Left renal pelvis (tissue), 4 donors: Measurements from ENCODE around the gene CR2. TPM values are rescaled to one million over a fixed set of nuclear protein-coding genes. Genes with fewer than 3 reads are reported as not detected.
"Not testable (repeated sequence)": the region's sequence is repeated elsewhere in the genome, so short reads cannot be mapped to it uniquely, and the experiment has no call there.

ENCODE experiments used
- DNase-seq, 4 donors: peaks; one replicate each; pipeline ENCODE4 v3.0.0-alpha.2; 2013; ENCODE audit warnings: low read depth in 4 of 4, low spot score in 3 of 4
- polyA plus RNA-seq, 4 donors: library from polyadenylated mRNA; unstranded; fragments of 120-200 nt; gene quantifications; one replicate each; pipeline ENCODE4 v1.2.1, GENCODE V29; 2013; ENCODE audit not compliant: insufficient read length in 4 of 4

The CR2 gene
- polyA plus RNA-seq, 4 donors, result 0.45 to 3.2 (median 1.0) TPM

GRCh38 chr1:207503950-207504349, 49.8 kb downstream of the CR2 start:
- DNase-seq, result no peak

GRCh38 chr1:207504438-207504837, 50.3 kb downstream of the CR2 start:
- DNase-seq, result no peak

- no peak for DNase-seq
Measured at GRCh38 chr1:207510444-207510843, 56.3 kb downstream of the CR2 start.

GRCh38 chr1:207514890-207515289, 60.8 kb downstream of the CR2 start:
- DNase-seq, result no peak

GRCh38 chr1:207516729-207517128, 62.6 kb downstream of the CR2 start:
- DNase-seq, result no peak

GRCh38 chr1:207518608-207519236, 64.6 kb downstream of the CR2 start:
- no peak for DNase-seq

GRCh38 chr1:207519505-207520399, 65.6 kb downstream of the CR2 start:
- DNase-seq, result no peak

- not testable (repeated sequence) for DNase-seq
Measured at GRCh38 chr1:207520400-207521345, 66.5 kb downstream of the CR2 start.

- DNase-seq, result not testable (repeated sequence)
Measured at GRCh38 chr1:207525239-207525638, 71.1 kb downstream of the CR2 start.

- DNase-seq, result not testable (repeated sequence)
Measured at GRCh38 chr1:207528401-207528800, 74.3 kb downstream of the CR2 start.

- not testable (repeated sequence) for DNase-seq
Measured at GRCh38 chr1:207536263-207536662, 82.1 kb downstream of the CR2 start.

Other genes starting within 250 kb of the CR2 start
- gene CD55, start 132.7 kb upstream of the CR2 start, polyA plus RNA-seq, result 10 to 100 TPM; 48.6 to 68.5 (median 58.6) TPM
- 10 to 100 TPM in 3 of 4 donors, 1 to 10 TPM in 1; 3.0 to 19.3 (median 17.8) TPM for gene CR1, start 41.8 kb downstream of the CR2 start, polyA plus RNA-seq
- 1 to 10 TPM in 3 of 4 donors, under 1 TPM in 1; 0.81 to 2.1 (median 1.5) TPM for gene CR1L, start 190.8 kb downstream of the CR2 start, polyA plus RNA-seq